GM06990 (cell line): Measurements from ENCODE around the gene UBE2J1.

Experiments
- DNase-seq: peaks from one replicate; pipeline ENCODE4 v3.0.0-alpha.2; 2011; ENCODE audit not compliant: insufficient read length; ENCODE audit errors: extremely low read depth
- H3K27me3 ChIP-seq: replicated peaks from 2 replicates; pipeline ENCODE4 v1.6.0; 2011; ENCODE audit warnings: low read length; ENCODE audit not compliant: control insufficient read depth, insufficient read depth
- H3K36me3 ChIP-seq: 2 replicates; pipeline ENCODE4 v1.5.1; 2011; ENCODE audit warnings: low read length; ENCODE audit not compliant: control insufficient read depth, insufficient read depth
- H3K4me3 ChIP-seq: replicated peaks from 2 replicates; pipeline ENCODE4 v1.5.1; 2011; ENCODE audit warnings: low read depth, mild to moderate bottlenecking, control low read depth, low read length
- TF ChIP-seq, protein P1 (sequence below): IDR thresholded peaks from 2 replicates; pipeline ENCODE4 v1.5.1; 2011; ENCODE audit warnings: low read length, control low read depth, mild to moderate bottlenecking, inconsistent platforms; ENCODE audit not compliant: insufficient read depth, poor library complexity, severe bottlenecking

UBE2J1 gene

DNA sequence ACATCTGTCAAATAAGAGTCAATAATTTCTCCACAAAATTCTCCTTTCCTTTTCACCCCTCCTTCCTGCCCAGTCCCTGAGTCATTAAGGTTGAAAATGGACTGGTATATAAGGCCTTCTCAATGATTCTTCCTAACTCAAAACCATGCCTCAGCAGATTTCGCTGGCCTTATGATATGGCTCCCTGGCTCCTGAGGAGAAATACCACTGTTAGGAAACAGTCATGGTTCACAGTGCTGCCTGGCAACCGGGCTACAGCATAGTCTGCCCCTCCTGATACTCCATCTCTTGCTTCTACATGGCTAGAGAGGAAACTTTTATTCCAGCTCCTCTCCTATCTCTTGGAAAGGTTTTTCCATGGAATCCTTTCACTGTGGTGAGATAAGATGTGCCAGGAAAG, 4.7 kb downstream of the UBE2J1 start:
- DNase-seq, result no peak
- H3K4me3 ChIP-seq, result peak overlapping the region; percentile 41
- no peaks in the 10 kb centered on the region for H3K27me3 ChIP-seq
- TF ChIP-seq, protein P1, sequence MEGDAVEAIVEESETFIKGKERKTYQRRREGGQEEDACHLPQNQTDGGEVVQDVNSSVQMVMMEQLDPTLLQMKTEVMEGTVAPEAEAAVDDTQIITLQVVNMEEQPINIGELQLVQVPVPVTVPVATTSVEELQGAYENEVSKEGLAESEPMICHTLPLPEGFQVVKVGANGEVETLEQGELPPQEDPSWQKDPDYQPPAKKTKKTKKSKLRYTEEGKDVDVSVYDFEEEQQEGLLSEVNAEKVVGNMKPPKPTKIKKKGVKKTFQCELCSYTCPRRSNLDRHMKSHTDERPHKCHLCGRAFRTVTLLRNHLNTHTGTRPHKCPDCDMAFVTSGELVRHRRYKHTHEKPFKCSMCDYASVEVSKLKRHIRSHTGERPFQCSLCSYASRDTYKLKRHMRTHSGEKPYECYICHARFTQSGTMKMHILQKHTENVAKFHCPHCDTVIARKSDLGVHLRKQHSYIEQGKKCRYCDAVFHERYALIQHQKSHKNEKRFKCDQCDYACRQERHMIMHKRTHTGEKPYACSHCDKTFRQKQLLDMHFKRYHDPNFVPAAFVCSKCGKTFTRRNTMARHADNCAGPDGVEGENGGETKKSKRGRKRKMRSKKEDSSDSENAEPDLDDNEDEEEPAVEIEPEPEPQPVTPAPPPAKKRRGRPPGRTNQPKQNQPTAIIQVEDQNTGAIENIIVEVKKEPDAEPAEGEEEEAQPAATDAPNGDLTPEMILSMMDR, result no peak
- H3K36me3 ChIP-seq, result peaks cover 2% of the 10 kb centered on the region

DNA sequence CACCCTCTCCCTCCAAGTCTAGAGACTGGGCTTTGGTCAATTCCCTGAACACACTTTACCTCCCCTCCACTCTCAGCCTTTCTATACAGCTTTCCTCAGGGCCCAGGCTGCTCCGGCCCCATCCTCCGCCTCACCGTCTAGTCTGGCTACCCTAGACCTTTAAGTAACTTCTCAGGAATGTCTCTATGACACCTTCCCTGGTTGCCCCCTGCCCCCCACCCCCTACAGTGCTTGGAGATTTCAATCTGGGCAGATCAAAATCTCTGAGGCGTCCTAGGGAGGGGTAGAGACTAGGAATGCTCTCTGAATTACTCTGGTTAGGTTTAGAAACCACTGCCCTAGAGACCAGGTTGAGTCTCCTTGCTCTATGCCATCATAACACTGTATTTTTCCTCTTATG, 6.1 kb downstream of the UBE2J1 start:
- DNase-seq, result no peak
- H3K4me3 ChIP-seq, result no peak overlapping the region; the same call in 1 of the 2 replicates
- H3K36me3 ChIP-seq, result peaks cover 2% of the 10 kb centered on the region
- TF ChIP-seq, protein P1, result no peak
- no peaks in the 10 kb centered on the region for H3K27me3 ChIP-seq

DNA sequence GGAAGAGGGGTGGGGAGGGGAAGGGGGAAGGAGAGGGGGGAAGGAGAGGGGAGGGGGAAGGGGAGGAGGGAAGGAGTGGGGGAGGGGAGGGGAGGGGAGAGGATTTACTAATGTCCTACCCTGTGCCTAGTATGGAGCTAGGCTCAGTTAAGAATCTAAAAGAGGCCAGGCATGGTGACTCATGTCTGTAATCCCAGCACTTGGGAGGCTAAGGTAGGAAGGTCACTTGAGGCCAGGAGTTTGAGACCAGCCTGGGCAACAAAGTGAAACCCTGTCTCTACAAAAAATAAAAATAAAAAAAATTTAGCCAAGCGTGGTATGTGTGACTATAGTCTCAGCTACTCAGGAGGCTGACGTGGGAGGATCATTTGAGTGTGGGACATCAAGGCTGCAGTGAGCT, 13.0 kb downstream of the UBE2J1 start:
- no peaks in the 10 kb centered on the region for H3K27me3 ChIP-seq
- H3K4me3 ChIP-seq, result no peak overlapping the region
- H3K36me3 ChIP-seq, result peaks cover 5% of the 10 kb centered on the region
- no peak for DNase-seq
- TF ChIP-seq, protein P1, result no peak

DNA sequence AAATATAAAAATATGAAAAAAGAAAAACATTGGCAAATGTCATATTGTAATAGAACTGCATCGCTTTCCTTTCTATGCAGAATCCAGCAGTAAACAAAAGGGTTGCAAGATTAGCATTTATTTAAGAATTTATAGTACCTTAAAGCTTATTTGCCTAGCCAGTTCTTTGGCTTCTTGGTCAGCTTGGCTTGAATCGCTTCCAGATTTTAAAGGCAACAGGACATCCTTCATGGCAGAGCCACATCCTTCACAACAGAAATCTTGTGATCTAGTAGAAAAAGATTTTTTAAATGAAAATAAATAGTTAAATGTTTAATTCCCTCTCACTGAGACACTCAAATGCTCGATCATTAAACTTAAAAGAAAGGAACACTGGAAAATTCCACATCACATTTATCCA, 17.4 kb downstream of the UBE2J1 start:
- no peak for DNase-seq
- TF ChIP-seq, protein P1, result no peak

DNA sequence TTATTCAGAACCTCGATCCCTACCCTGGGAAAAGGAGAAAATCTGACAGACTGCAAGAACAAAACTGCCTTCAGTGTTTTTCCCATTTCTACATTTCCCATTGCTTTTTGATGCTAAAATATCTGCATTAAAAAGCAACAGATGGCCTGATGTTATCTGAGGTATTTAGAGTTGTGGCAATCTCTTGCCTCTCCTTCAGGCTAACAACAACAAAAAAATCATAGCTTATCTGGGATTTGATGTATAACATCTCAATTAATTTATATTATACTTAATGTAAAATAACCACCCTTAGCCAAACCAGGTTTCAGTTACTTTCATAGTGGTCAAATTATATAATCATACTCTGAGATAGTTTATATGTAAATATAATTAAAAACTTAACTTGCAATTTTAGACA, 21.6 kb downstream of the UBE2J1 start:
- Histone ChIP-seq H3K27me3 (no peaks in the 10 kb centered on the region), H3K36me3 (peaks cover 8% of the 10 kb centered on the region), H3K4me3 (no peak overlapping the region)
- TF ChIP-seq, protein P1, result no peak
- no peak for DNase-seq

More for the DNA sequence above, 17.4 kb downstream of the UBE2J1 start:
- H3K36me3 ChIP-seq, result peaks cover 9% of the 10 kb centered on the region
- H3K4me3 ChIP-seq, result no peak overlapping the region
- no peaks in the 10 kb centered on the region for H3K27me3 ChIP-seq

DNA sequence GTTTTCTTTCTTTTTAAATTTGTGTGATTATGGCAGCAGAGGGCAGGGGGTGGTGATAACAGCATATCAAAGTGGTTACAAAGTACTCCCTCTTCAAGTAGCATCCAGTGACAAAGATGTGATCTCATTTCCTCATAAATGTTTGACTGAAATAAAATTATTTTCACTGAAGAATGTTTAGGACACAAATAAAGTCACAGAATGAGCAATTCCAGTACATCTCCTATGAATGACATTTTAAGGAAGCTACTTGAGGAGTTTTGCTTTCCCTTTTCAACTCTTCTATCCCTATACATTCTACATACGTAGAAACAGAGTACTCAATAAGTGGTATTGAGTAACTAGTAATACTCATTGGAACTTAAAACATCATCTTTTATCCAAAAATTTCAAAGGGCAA, 23.5 kb downstream of the UBE2J1 start:
- H3K27me3 ChIP-seq, result no peaks in the 10 kb centered on the region
- TF ChIP-seq, protein P1, result no peak
- H3K4me3 ChIP-seq, result no peak overlapping the region
- DNase-seq, result no peak
- peaks cover 8% of the 10 kb centered on the region for H3K36me3 ChIP-seq
